ENCODE results near the gene HDAC10.

Gene HDAC10

DNA sequence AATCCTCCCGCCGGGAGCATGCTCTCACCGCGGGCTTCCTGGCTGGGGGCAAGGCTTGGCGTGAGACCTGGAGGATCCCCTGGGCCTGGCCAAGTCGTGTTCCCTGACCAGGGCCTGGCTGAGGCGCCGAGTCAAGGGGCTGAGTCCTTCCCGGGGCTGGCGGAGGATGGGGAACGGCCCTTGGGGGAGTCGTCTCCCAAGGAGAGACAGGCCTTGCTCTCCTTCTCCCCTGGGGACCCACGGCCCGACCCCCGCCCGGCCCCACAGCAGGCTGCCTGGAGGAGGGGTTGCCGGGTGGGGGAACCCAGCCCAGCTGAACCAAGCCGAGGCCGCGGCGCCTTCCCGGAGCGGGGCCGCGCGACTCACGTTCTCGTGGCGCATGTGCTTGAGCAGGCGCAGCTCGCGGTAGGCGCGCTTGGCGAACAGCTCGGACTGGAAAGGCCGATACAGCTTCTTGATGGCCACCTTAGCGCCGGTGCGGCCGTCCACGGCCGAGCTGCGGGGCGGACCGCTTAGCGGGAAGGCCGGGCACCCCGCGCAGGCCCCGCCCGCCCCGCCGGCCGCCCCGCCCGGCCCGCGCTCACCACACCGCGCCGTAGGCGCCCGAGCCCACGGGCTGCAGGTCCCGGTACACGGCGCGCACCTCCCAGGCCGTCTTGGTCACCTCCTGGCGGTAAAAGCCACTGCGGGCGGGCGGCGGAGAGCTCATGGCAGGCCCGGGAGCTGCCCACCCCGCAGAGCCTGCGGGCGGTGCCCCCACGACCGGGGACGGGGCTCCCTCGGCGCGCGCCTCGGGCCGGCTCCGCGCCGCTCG is 9.9 kb upstream of the HDAC10 start:
- TF ChIP-seq TAF1 (IDR thresholded peaks at IDR 0.05; ENCODE audit: borderline replicate concordance, insufficient read depth, low read length) (0 out of 2 replicates have a peak, but pooled peaks have one; percentile 1), FOXP2 (optimal IDR thresholded peaks at IDR 0.05; ENCODE audit: borderline replicate concordance, extremely low read depth, extremely low read length, insufficient read depth) (no peak), POLR2AphosphoS5 (IDR thresholded peaks at IDR 0.05; ENCODE audit: low read depth, low read length) (no peak), SIN3A (IDR thresholded peaks at IDR 0.05; ENCODE audit: borderline replicate concordance, insufficient read depth, low read length) (no peak)
- TF ChIP-seq, protein P1, sequence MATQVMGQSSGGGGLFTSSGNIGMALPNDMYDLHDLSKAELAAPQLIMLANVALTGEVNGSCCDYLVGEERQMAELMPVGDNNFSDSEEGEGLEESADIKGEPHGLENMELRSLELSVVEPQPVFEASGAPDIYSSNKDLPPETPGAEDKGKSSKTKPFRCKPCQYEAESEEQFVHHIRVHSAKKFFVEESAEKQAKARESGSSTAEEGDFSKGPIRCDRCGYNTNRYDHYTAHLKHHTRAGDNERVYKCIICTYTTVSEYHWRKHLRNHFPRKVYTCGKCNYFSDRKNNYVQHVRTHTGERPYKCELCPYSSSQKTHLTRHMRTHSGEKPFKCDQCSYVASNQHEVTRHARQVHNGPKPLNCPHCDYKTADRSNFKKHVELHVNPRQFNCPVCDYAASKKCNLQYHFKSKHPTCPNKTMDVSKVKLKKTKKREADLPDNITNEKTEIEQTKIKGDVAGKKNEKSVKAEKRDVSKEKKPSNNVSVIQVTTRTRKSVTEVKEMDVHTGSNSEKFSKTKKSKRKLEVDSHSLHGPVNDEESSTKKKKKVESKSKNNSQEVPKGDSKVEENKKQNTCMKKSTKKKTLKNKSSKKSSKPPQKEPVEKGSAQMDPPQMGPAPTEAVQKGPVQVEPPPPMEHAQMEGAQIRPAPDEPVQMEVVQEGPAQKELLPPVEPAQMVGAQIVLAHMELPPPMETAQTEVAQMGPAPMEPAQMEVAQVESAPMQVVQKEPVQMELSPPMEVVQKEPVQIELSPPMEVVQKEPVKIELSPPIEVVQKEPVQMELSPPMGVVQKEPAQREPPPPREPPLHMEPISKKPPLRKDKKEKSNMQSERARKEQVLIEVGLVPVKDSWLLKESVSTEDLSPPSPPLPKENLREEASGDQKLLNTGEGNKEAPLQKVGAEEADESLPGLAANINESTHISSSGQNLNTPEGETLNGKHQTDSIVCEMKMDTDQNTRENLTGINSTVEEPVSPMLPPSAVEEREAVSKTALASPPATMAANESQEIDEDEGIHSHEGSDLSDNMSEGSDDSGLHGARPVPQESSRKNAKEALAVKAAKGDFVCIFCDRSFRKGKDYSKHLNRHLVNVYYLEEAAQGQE (IDR thresholded peaks at IDR 0.05; ENCODE audit: insufficient read depth in 1 of 2, low read depth in 2 of 2, low read length in 2 of 2), result no peak

DNA sequence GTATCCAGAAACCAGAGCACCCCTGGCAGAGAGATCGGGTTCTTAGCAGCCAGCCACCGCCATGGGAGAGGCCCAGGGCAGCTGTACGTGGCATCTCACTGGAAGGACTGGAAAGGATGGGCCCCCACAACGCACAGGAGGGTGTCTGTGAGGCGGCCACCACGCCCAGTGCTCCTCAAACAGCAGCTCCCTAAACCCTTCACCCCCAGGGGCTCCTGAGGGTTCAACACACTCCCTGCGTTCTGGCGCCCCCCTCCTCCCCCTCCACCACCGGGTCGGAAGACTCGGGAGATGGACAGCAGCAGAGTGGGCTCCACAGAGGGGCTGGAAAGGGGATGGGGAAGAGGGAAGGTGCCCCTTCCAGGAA is 9.4 kb upstream of the HDAC10 start:
- TF ChIP-seq FOXP2 (optimal IDR thresholded peaks at IDR 0.05; ENCODE audit: borderline replicate concordance, extremely low read depth, extremely low read length, insufficient read depth), result no peak
- TF ChIP-seq, protein P1 (IDR thresholded peaks at IDR 0.05; ENCODE audit: insufficient read depth in 1 of 2, low read depth in 2 of 2, low read length in 2 of 2), result no peak
- TF ChIP-seq POLR2AphosphoS5 (IDR thresholded peaks at IDR 0.05; ENCODE audit: low read depth, low read length), result no peak
- no peak for TF ChIP-seq SIN3A (IDR thresholded peaks at IDR 0.05; ENCODE audit: borderline replicate concordance, insufficient read depth, low read length)
- no peak for TF ChIP-seq TAF1 (IDR thresholded peaks at IDR 0.05; ENCODE audit: borderline replicate concordance, insufficient read depth, low read length)

DNA sequence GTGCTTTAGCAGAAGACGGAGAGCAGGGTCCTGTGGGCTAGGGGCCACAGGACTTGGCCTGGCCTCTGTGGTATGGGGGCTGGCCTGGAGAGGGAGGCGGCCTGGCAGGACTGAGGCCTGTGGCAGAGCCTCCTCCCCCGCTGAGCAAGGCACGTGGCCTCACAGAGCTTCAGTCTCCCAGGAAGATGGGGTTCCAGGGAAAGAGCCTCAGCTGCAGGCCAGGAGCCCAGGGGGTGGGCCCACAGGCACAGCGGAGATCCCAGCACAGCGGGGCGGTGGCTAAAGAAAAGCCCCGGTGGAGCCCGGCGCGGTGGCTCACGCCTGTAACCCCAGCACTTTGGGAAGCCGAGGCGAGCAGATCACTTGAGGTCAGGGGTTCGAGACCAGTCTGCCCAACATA is 8.2 kb upstream of the HDAC10 start:
- no peak for TF ChIP-seq POLR2AphosphoS5 (IDR thresholded peaks at IDR 0.05; ENCODE audit: low read depth, low read length)
- TF ChIP-seq, protein P1 (IDR thresholded peaks at IDR 0.05; ENCODE audit: insufficient read depth in 1 of 2, low read depth in 2 of 2, low read length in 2 of 2), result no peak
- TF ChIP-seq FOXP2 (optimal IDR thresholded peaks at IDR 0.05; ENCODE audit: borderline replicate concordance, extremely low read depth, extremely low read length, insufficient read depth), result no peak
- no peak for TF ChIP-seq SIN3A (IDR thresholded peaks at IDR 0.05; ENCODE audit: borderline replicate concordance, insufficient read depth, low read length)
- no peak for TF ChIP-seq TAF1 (IDR thresholded peaks at IDR 0.05; ENCODE audit: borderline replicate concordance, insufficient read depth, low read length)

DNA sequence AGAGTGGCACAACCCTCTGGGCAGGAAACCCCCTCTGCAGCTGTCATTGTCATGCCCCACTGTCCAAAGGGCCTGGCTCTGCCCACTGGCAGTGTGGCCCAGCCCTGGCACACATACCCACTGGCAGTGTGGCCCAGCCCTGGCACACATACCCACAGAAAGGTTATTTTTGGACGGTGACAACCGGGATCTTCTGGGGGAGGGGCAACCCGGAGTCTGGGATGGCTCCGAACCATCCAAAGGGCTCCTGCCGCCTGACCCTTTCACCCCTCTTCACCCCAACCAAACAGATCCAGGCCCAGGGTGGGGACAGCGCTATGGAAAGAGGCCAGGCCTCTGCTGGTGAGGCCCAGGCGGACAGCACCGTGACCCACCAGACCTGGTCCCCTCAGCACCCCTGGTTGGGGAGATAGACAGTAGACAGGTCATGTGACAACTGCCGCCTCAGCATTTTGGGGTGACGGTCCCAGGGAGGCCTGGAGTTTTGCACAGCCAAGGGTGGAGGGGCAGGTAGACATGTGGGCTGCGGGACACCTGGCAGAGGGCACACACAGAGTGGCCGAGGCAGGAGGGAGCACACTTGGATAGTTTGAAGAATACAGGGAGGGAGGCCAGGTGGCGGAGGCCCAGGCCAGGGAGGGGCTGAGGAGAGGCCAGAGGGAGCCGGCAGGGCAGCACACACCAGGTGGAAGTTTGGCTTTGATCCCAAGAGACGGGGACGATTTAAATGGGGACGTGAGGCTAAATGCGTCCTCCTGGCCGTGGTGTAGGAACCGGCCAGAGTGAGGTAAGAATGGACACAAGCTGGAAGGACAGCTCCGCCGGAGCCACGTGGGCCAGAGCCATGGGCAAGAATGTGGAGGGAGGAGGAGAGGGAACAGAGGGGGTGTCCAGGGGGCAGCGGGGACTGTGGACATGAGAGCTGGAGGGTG is 7.6 kb upstream of the HDAC10 start:
- TF ChIP-seq, protein P1 (IDR thresholded peaks at IDR 0.05; ENCODE audit: insufficient read depth in 1 of 2, low read depth in 2 of 2, low read length in 2 of 2), result no peak
- no peak for TF ChIP-seq POLR2AphosphoS5 (IDR thresholded peaks at IDR 0.05; ENCODE audit: low read depth, low read length)
- TF ChIP-seq SIN3A (IDR thresholded peaks at IDR 0.05; ENCODE audit: borderline replicate concordance, insufficient read depth, low read length), result no peak
- no peak for TF ChIP-seq TAF1 (IDR thresholded peaks at IDR 0.05; ENCODE audit: borderline replicate concordance, insufficient read depth, low read length)
- no peak for TF ChIP-seq FOXP2 (optimal IDR thresholded peaks at IDR 0.05; ENCODE audit: borderline replicate concordance, extremely low read depth, extremely low read length, insufficient read depth)
